SK-MEL-5 (cell line): Measurements from ENCODE around the gene TRIM75. TPM values are rescaled to one million over a fixed set of nuclear protein-coding genes. Genes with fewer than 3 reads are reported as not detected.
"Not testable (repeated sequence)": the region's sequence is repeated elsewhere in the genome, so short reads cannot be mapped to it uniquely, and the experiment has no call there.

Experiments used
- DNase-seq: peaks from one replicate; pipeline ENCODE4 v3.0.0-alpha.2; 2016; ENCODE audit warnings: low read depth, low spot score
- in situ Hi-C: cut with HindIII; loops from 2 replicates; pipeline ENCODE4 v1.10.0; 2016; ENCODE audit warnings: low sequenced_read_pairs, high pct_unique_total_duplicates, low pct_unique_long_range_greater_than_20kb
- polyA plus RNA-seq, 2 experiments: library from polyadenylated mRNA; depleted of rRNA; stranded (reverse); fragments of >200 nt; gene quantifications; 2 replicates each; pipeline ENCODE4 v1.2.3, GENCODE V29; 2015
- total RNA-seq: library from RNA; depleted of rRNA; stranded (reverse); fragments of >200 nt; shearing (Covaris generic); gene quantifications from 2 replicates; pipeline ENCODE4 v1.2.3, GENCODE V29; 2014; rRNA removed

The TRIM75 gene
- total RNA-seq: not detected in 2 replicates
- not detected in 2 replicates for polyA plus RNA-seq (2015; cell fraction: cytosol; rRNA removed)
- polyA plus RNA-seq (2015; cell fraction: nucleus; rRNA removed): not detected in 2 replicates

GRCh38 chr4:165053645-165054044 is at the start of gene TRIM75:
Gene TRIM75, plus strand, starts transcription at chr4:165053866. Its CDS starts 5,282 bp downstream, at chr4:165059148.
- no peak for DNase-seq
- in situ Hi-C loops: no loop called here

- in situ Hi-C loops: no loop called here
- no peak for DNase-seq
Measured at GRCh38 chr4:165005352-165005925, 48.2 kb upstream of the TRIM75 start.

GRCh38 chr4:165006456-165006855 is 47.2 kb upstream of the TRIM75 start:
- in situ Hi-C loops: no loop called here
- no peak for DNase-seq

GRCh38 chr4:165006886-165007285 is 46.8 kb upstream of the TRIM75 start:
- in situ Hi-C loops: no loop called here
- DNase-seq: no peak

GRCh38 chr4:165009493-165010227 is 44.0 kb upstream of the TRIM75 start:
- DNase-seq: no peak
- in situ Hi-C loops: no loop called here

GRCh38 chr4:165010487-165010886 is 43.2 kb upstream of the TRIM75 start:
- DNase-seq: no peak
- in situ Hi-C loops: no loop called here

- no peak for DNase-seq
- in situ Hi-C loops: no loop called here
Measured at GRCh38 chr4:165010991-165011390, 42.7 kb upstream of the TRIM75 start.

- in situ Hi-C loops: no loop called here
- DNase-seq: no peak
Measured at GRCh38 chr4:165011403-165011802, 42.3 kb upstream of the TRIM75 start.

GRCh38 chr4:165013691-165014090 is 40.0 kb upstream of the TRIM75 start:
- in situ Hi-C loops: no loop called here
- DNase-seq: no peak

GRCh38 chr4:165016971-165017370 is 36.7 kb upstream of the TRIM75 start:
- in situ Hi-C loops: no loop called here
- peak; percentile 61 for DNase-seq

- in situ Hi-C loops: not testable (repeated sequence)
Measured at GRCh38 chr4:165019995-165020394, 33.7 kb upstream of the TRIM75 start.

GRCh38 chr4:165025782-165026181 is 27.9 kb upstream of the TRIM75 start:
- in situ Hi-C loops: not testable (repeated sequence)

More at GRCh38 chr4:165019995-165020394, 33.7 kb upstream of the TRIM75 start:
- DNase-seq: not testable (repeated sequence)

GRCh38 chr4:165027762-165028402 is 25.8 kb upstream of the TRIM75 start:
- in situ Hi-C loops: no loop called here
- peak; percentile 73 for DNase-seq

More at GRCh38 chr4:165025782-165026181, 27.9 kb upstream of the TRIM75 start:
- not testable (repeated sequence) for DNase-seq

GRCh38 chr4:165031436-165032211 is 22.0 kb upstream of the TRIM75 start, which contains the start of gene TRIM60:
Gene TRIM60, plus strand, starts transcription at chr4:165031999. Its CDS starts 8,074 bp downstream, at chr4:165040073.
- in situ Hi-C loops: no loop called here
- DNase-seq: no peak

GRCh38 chr4:165048170-165048569 is 5.5 kb upstream of the TRIM75 start:
- no peak for DNase-seq
- in situ Hi-C loops: no loop called here

GRCh38 chr4:165052627-165053026 is 1.0 kb upstream of the TRIM75 start:
- no peak for DNase-seq
- in situ Hi-C loops: no loop called here

GRCh38 chr4:165055601-165056000 is 1.9 kb downstream of the TRIM75 start:
- in situ Hi-C loops: no loop called here
- no peak for DNase-seq

GRCh38 chr4:165058666-165059065 is 5.0 kb downstream of the TRIM75 start:
- no peak for DNase-seq
- in situ Hi-C loops: no loop called here
